Ovary (tissue), 9 donors: ENCODE measurements around the gene PLXNB1. TPM values are rescaled to one million over a fixed set of nuclear protein-coding genes. Genes with fewer than 3 reads are reported as not detected.

ENCODE experiments used
- DNase-seq, 5 donors: peaks; one replicate each; pipeline ENCODE4 v3.0.0-alpha.2; 2019 to 2020
- H3K27ac ChIP-seq, 2 donors: fragments of 200-600 bp; one replicate each; pipeline versions ENCODE4 v1.5.1 to v1.8.0; 2019 to 2022
- H3K27me3 ChIP-seq: fragments of 200-600 bp; one replicate; pipeline ENCODE4 v1.8.0; 2022
- H3K36me3 ChIP-seq: fragments of 200-600 bp; sonication (generic); one replicate; pipeline ENCODE4 v1.5.1; 2019
- H3K4me1 ChIP-seq: one replicate; pipeline ENCODE4 v1.8.1; 2013; ENCODE audit warnings: mild to moderate bottlenecking, moderate library complexity; ENCODE audit not compliant: insufficient read depth
- H3K4me3 ChIP-seq: fragments of 200-600 bp; sonication (generic); one replicate; pipeline ENCODE4 v1.5.1; 2017
- H3K9me3 ChIP-seq, 2 donors: fragments of 200-600 bp in 1 of 2; sonication (generic) in 1 of 2; one replicate each; pipeline versions ENCODE4 v1.5.1 to v1.8.1; 2013 to 2019; ENCODE audit warnings: mild to moderate bottlenecking in 1 of 2, moderate library complexity in 1 of 2
- CTCF ChIP-seq, 3 donors: fragments of 450-650 bp in 2 of 3; fragments of 200-600 bp in 1 of 3; IDR thresholded peaks; one replicate each; pipeline versions ENCODE4 v1.5.1 to v1.8.0; 2016 to 2022; ENCODE audit warnings: antibody characterized with exemption in 3 of 3, mild to moderate bottlenecking in 1 of 3
- EP300 ChIP-seq: sonication (generic); formaldehyde crosslinking; IDR thresholded peaks from one replicate; pipeline ENCODE4 v1.6.1; 2017; ENCODE audit warnings: antibody characterized with exemption
- POLR2A ChIP-seq: fragments of 450-650 bp; IDR thresholded peaks from one replicate; pipeline ENCODE4 v1.6.1; 2017; ENCODE audit warnings: antibody characterized with exemption, mild to moderate bottlenecking, moderate library complexity
- WGBS, 3 donors: extraction: QIAGEN DNeasy Blood & Tissue Kit in 1 of 3; methylation state at CpG; one replicate each; pipeline versions ENCODE4 v1.1.5 to v1.1.7; 2013 to 2017; 5-methylcytosine and 5-hydroxymethylcytosine counted together
- intact Hi-C, 4 donors: fragments of 100-400 bp; cut with DNase I; formaldehyde crosslinking; loops; one replicate each; pipeline versions ENCODE4 v1.11.0 to v1.15.1; 2022 to 2023
- polyA plus RNA-seq, 2 donors: library from polyadenylated mRNA; stranded (reverse); fragments of 200-250 nt in 1 of 2; fragments of 350-450 nt in 1 of 2; fragmentation: Illumina TruSeq in 1 of 2; extraction: RNeasy Lipid Tissue Mini Kit (QIAGEN cat#74804) in 1 of 2; gene quantifications; one replicate each; pipeline ENCODE4 v1.2.3, GENCODE V29; 2013 to 2014
- total RNA-seq, 7 donors: library from RNA; depleted of rRNA in 2 of 7; stranded (reverse); fragments of >200 nt in 2 of 7; fragmentation: NEBNext Ultra II Directional in 3 of 7; extraction: Animal tissue kit (Norgen Biotek cat#: 25700) in 3 of 7; gene quantifications; one replicate each; pipeline versions ENCODE4 v1.1.0 to v1.2.4, GENCODE V29; 2016 to 2023
- donor health status: DM: no; HTN: no; CAD: no; lungs with moderate emphysema.
- donor health status: DM: no; HTN: no; CAD: no.
- donor health status: Bipolar disorder and iron deficiency.
- donor health status: DM: yes; HTN: yes; CAD: no.
- donor health status: DM: no; HTN: no; CAD: no.
- donor health status: DM: yes; HTN: yes; CAD: no.

PLXNB1 gene
- total and polyA plus RNA-seq, 9 donors: 11.2 to 166 (median 83.7) TPM

- WGBS, 3 donors: 52 to 72% (median 57%) methylated on average over 1 of the region's 1 CpG
- H3K4me1 ChIP-seq: peaks cover 4% of the 10 kb centered on the region
- H3K27ac ChIP-seq: no peak overlapping the region
- intact Hi-C loops: no loop called here
- H3K27me3 ChIP-seq: no peaks in the 10 kb centered on the region
- H3K9me3 ChIP-seq: no peaks in the 10 kb centered on the region
- TF ChIP-seq POLR2A (no peak), CTCF (IDR thresholded peaks at IDR 0.05) (no peak), EP300 (no peak)
- no peak for DNase-seq
- H3K4me3 ChIP-seq: no peak overlapping the region
- no peaks in the 10 kb centered on the region for H3K36me3 ChIP-seq
Observed at GRCh38 chr3:48451270-48451669, 21.4 kb upstream of the PLXNB1 start.

- DNase-seq: peak; percentile 84 to 93 (median 89)
Observed at GRCh38 chr3:48446425-48447193, 16.7 kb upstream of the PLXNB1 start, which contains the start of gene ATRIP. Gene ATRIP, plus strand, starts transcription at chr3:48446737. Its CDS starts 109 bp downstream, at chr3:48446846.

GRCh38 chr3:48446043-48446424 lies 16.1 kb upstream of the PLXNB1 start:
- intact Hi-C loops: no loop called here
- Histone ChIP-seq H3K4me3 (peak overlapping the region; percentile 58), H3K27me3 (no peaks in the 10 kb centered on the region), H3K9me3 (no peaks in the 10 kb centered on the region), H3K27ac (peak overlapping the region; percentile 11 to 80), H3K36me3 (no peaks in the 10 kb centered on the region), H3K4me1 (peaks cover 4% of the 10 kb centered on the region)
- TF ChIP-seq CTCF (IDR thresholded peaks at IDR 0.05) (no peak), POLR2A (no peak), EP300 (no peak)
- 11 to 12% (median 12%) methylated on average over 6 of the region's 6 CpGs for WGBS, 3 donors
- no peak for DNase-seq

More at GRCh38 chr3:48446425-48447193, 16.7 kb upstream of the PLXNB1 start, which contains the start of gene ATRIP:
- no peaks in the 10 kb centered on the region for H3K27me3 ChIP-seq
- H3K27ac ChIP-seq: peak within 1 kb of the TSS; percentile 71 to 80
- TF ChIP-seq POLR2A (peak; percentile 87), CTCF (IDR thresholded peaks at IDR 0.05) (peak in 1 of 3 donors; percentile 27), EP300 (no peak)
- H3K9me3 ChIP-seq: no peaks in the 10 kb centered on the region
- H3K36me3 ChIP-seq: no peaks in the 10 kb centered on the region
- H3K4me3 ChIP-seq: peak within 1 kb of the TSS; percentile 58
- intact Hi-C loops: no loop called here
- 0% methylated on average over 25 to 91 of the region's 91 CpGs for WGBS, 3 donors
- H3K4me1 ChIP-seq: peaks cover 4% of the 10 kb centered on the region

- Histone ChIP-seq H3K9me3 (no peaks in the 10 kb centered on the region), H3K36me3 (no peaks in the 10 kb centered on the region), H3K27me3 (no peaks in the 10 kb centered on the region), H3K27ac (no peak overlapping the region), H3K4me3 (no peak overlapping the region), H3K4me1 (peaks cover 4% of the 10 kb centered on the region)
- DNase-seq: no peak
- 63 to 72% (median 70%) methylated on average over 6 of the region's 6 CpGs for WGBS, 3 donors
- intact Hi-C loops: no loop called here
- no peak for TF ChIP-seq POLR2A
- no peak for TF ChIP-seq CTCF (IDR thresholded peaks at IDR 0.05)
- no peak for TF ChIP-seq EP300
Observed at GRCh38 chr3:48445277-48445882, 15.5 kb upstream of the PLXNB1 start.
